HG03025 (cell line): ENCODE data around the gene KIF14.
A peak's percentile ranks its signal among the peaks of the same experiment; 100 is the strongest.

Source experiments
- ATAC-seq: cut with Tn5 transposase; IDR thresholded peaks from one replicate; pipeline ENCODE4 v1.9.1; 2021; ENCODE audit warnings: mild to moderate bottlenecking, moderate library complexity; ENCODE audit not compliant: unreplicated experiment, low FRiP score

The KIF14 gene

GRCh38 chr1:200620273-200621131, at the start of gene KIF14:
TSS of gene KIF14 (minus strand) at chr1:200620751. CDS start at chr1:200618723, 2,028 bp downstream.
- ATAC-seq, result peak; percentile 94

- peak; percentile 84 for ATAC-seq
Measured at GRCh38 chr1:200669314-200670241, 49.0 kb upstream of the KIF14 start, which contains the start of gene DDX59. TSS of gene DDX59 (minus strand) at chr1:200669907. CDS start at chr1:200666740, 3,167 bp downstream.

GRCh38 chr1:200668514-200669313, 48.2 kb upstream of the KIF14 start:
- no peak for ATAC-seq

- ATAC-seq, result no peak
Measured at GRCh38 chr1:200666309-200666708, 45.8 kb upstream of the KIF14 start.

- ATAC-seq, result no peak
Measured at GRCh38 chr1:200665861-200666260, 45.3 kb upstream of the KIF14 start.

GRCh38 chr1:200660719-200661118, 40.2 kb upstream of the KIF14 start:
- ATAC-seq, result no peak

- no peak for ATAC-seq
Measured at GRCh38 chr1:200659269-200659668, 38.7 kb upstream of the KIF14 start.

GRCh38 chr1:200658037-200658818, 37.7 kb upstream of the KIF14 start:
- ATAC-seq, result no peak

GRCh38 chr1:200654660-200655059, 34.1 kb upstream of the KIF14 start:
- peak; percentile 91 for ATAC-seq

GRCh38 chr1:200653022-200653462, 32.5 kb upstream of the KIF14 start:
- no peak for ATAC-seq

GRCh38 chr1:200652378-200652777, 31.8 kb upstream of the KIF14 start:
- ATAC-seq, result no peak

- ATAC-seq, result no peak
Measured at GRCh38 chr1:200646515-200646914, 26.0 kb upstream of the KIF14 start.

- ATAC-seq, result no peak
Measured at GRCh38 chr1:200644021-200644420, 23.5 kb upstream of the KIF14 start.

GRCh38 chr1:200642481-200642880, 21.9 kb upstream of the KIF14 start:
- ATAC-seq, result no peak

- ATAC-seq, result no peak
Measured at GRCh38 chr1:200640963-200641401, 20.4 kb upstream of the KIF14 start.

- ATAC-seq, result no peak
Measured at GRCh38 chr1:200640373-200640962, 19.9 kb upstream of the KIF14 start.

GRCh38 chr1:200638073-200638472, 17.5 kb upstream of the KIF14 start:
- no peak for ATAC-seq

- ATAC-seq, result no peak
Measured at GRCh38 chr1:200636681-200637080, 16.1 kb upstream of the KIF14 start.
